HG02970 (cell line): ENCODE data around the gene ATG3.
"Not testable (repeated sequence)": the region's sequence is repeated elsewhere in the genome, so short reads cannot be mapped to it uniquely, and the experiment has no call there.

Experiments used
- ATAC-seq: cut with Tn5 transposase; IDR thresholded peaks from one replicate; pipeline ENCODE4 v1.9.1; 2021; ENCODE audit warnings: mild to moderate bottlenecking, moderate library complexity, moderate number of reproducible peaks; ENCODE audit not compliant: unreplicated experiment, low FRiP score

ATG3 gene

DNA sequence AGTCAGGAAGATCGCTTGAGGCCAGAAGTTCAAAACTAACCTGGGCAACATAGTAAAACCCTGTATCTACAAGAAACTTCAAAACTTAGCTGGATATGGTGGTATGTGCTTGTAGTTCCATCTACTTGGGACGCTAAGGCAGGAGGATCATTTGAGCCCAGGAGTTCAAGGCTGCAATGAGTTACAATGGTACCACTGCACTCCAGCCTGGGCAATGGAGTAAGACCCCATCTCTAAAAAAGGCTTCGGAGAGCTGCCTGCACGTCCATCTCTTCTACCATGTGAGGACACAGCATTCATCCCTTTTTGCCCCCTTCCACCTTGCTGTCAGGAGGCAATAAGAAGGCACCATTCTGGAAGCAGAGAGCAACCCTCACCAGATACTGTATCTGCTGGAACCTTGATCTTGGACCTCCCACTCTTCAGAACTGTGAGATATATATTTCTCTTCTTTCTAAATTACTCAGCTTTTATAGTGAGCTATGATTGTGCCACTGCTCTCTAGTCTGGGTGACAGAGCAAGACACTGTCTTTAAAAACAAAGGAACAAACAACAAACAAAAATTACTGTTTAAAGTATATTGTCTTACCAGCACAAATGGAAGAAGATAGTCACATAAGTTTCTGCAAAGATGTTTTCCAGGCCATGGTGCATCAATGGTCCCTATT is 58.3 kb downstream of the ATG3 start:
- no peak for ATAC-seq

DNA sequence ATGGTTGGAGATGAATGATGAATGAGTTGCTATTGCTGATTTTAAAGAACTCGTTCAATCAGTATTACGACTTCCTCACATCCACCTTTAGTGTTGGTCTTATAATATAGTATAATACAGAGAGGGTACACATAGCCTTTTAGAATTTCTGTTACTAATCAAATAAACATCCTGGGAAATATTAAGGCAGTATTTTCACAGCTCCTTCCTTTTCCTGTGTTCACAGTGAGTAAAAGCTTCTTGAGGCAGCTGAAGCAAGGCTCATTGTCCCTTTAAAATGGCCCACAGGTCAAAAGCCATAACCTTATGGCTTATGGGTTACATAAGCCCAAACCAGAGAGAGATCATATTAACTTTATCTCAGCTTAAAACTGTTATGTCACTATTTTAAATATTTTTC is 61.1 kb downstream of the ATG3 start:
- no peak for ATAC-seq

DNA sequence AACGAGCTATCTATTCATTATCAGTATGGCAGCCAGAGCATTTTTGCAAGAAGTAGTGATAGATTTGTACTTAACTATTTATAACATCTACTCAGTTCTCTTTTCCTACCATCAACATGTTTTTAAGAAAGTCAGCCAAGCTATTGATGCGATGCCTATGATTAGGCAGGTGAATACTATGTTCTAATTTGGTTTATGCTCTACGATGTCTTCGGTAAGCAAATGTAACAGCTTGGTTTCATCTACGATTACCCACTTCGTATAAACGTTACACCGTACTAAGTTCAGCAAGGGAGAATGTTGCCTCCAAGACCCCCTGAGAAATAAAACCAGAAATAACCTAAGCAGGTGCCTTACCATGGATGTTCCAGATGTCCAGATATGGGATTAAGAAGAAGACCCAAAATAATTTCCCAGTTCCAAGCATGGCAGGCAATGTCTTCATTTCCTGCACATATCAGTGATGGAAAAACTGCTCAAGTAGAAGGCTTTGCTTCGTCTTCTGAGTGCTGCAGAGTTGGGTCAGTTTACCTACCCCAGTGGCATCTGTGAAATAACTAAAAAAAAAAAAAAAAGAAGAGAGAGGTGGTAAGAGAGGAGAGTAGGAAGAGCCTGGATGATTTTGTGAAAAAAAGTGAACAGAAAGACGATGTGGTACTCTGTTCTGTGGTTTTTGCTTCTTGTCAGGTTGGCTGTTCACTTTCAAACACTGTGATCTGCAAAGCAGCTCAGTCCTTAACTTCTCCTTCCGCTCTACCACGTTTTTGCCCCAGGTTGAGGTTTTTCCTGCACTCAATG is 62.6 kb downstream of the ATG3 start, which contains the start of gene BTLA:
Gene BTLA (minus strand): TSS at position 559 of the 798 bp plus-strand sequence. CDS start 114 bp downstream, at position 445.
- peak; percentile 65 for ATAC-seq

DNA sequence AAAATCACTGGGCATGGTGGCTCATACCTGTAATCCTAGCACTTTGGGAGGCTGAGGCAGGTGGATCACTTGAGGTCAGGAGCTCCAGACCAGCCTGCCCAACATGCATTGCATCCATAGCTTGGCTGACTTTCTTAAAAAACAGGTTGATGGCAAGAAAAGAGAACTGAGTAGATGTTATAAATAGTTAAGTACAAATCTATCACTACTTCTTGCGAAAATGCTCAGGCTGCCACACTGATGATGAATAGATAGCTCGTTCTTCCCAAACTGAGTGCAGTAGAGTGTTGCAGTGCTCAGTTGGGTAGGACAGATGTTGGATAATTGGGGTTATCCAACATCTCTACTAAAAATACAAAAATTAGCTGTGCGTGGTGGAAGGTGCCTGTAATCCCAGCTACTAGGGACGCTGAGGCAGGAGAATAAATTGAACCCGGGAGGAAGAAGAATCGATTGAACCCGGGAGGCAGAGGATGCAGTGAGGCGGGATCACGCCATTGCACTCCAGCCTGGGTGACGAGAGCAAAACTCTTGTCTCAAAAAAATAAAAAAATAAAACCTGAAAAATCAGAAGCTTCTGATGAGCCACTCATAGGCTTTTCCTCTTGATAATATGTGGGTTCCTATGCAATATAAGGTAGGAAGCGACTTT is 63.7 kb downstream of the ATG3 start:
- no peak for ATAC-seq

DNA sequence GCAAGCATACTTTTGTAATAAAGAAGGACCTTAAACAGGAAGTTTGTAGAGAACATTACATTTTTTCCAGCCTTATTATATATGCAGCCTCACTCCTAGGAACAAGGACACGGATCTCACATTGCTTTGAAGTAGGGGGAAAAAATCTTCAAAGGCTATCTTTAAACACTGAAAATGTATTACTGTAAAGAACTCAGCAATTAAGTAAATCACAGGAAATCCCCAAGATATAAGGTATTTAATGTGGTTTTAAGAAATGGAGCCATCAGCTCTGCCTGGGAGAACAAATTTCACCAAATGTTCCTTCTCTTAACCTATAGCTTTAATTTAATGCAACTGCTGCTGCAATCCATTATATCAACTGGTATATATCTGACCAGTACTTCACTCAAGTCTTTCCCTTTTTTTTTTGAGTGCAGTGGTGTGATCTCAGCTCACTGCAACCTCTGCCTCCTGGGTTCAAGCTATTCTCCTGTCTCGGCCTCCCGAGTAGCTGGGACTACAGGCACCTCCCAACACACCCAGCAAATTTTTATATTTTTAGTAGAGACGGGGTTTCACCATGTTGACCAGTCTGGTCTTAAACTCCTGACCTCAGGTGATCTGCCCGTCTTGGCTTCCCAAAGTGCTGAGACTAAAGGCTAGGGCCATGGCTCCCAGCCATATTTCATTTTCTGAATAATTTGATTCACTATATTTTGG is 65.2 kb downstream of the ATG3 start:
- no peak for ATAC-seq

DNA sequence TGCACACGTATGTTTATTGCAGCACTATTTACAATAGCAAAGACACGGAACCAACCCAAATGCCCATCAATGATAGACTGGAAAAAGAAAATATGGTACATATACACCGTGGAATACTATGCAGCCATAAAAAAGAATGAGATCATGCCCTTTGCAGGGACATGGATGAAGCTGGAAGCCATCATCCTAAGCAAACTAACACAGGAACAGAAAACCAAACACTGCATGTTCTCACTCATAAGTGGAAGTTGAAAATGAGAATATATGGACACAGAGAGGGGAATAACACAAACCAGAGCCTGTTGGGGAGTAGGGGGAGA is 67.4 kb downstream of the ATG3 start:
- not testable (repeated sequence) for ATAC-seq

DNA sequence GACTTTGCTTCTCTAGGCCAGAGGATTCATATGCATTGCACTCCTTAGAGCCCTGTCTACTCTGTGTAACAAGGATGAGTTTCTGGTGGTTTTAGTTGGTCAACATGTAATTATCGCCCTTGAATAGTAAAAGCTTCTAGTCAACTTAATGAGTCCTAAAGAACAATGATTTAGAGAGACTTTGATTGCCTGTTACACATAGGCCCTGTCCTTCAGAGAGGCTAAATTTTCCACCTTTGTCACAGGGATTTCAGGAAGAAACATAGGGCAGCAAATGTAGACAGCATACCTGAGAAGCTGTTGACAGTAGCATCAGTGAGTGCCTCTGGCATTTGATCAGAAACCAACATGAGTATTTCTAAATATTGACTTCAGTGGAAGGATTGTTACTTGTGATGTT is 69.6 kb downstream of the ATG3 start:
- ATAC-seq, result no peak

DNA sequence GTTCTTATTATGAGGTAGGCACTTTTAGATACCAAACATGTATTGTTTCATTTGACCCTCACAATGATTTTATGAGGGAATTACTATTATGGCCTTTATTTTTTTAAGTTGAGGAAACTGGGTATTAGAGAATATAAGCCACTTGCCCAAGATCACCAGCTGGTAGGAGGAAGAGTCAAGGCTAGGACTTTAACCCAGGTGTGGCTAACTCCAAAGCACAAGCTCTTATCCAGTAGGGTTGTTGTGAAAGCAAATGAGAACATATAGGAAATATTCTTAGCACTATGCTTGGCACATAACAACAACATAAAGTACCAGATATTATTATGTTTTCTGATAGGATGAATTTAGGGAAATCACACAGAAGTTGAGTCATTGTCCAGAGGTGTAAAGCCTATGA is 70.4 kb downstream of the ATG3 start:
- no peak for ATAC-seq

DNA sequence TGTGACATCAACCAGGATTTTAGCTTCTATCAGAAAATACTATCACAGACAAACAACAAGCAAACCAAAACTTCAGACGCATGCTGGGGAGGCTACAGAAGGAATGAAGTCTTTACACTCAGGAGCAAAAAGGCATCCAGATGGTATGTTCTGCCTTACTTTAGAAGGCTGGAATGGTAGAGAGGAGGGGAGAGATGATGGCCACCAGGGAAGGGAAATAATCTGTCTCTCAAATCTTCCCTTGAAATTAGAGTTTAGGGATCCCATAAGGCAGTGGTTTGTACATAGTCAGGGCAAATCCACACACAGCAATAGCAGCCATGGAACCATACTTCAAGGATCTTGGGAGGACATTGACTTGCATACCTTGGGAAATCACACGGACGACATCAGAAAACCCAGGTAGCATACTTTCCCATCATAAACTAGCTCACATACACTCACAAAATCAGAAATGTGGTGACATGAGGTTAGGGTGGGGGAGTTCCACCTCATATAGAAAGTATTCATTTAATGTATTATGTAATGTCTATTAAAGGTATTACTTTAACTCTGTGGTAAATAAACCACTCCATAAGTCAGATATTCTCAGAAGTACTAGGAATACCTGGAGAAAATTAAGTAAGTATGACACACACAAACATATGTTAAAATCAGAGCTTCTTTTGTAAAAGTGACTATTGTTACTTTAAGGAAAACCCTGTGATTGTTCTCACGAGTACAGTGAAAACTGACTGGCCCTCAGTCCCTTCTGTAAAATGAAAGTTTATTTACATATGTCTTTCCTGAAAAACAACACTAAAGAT is 71.9 kb downstream of the ATG3 start:
- ATAC-seq, result no peak

DNA sequence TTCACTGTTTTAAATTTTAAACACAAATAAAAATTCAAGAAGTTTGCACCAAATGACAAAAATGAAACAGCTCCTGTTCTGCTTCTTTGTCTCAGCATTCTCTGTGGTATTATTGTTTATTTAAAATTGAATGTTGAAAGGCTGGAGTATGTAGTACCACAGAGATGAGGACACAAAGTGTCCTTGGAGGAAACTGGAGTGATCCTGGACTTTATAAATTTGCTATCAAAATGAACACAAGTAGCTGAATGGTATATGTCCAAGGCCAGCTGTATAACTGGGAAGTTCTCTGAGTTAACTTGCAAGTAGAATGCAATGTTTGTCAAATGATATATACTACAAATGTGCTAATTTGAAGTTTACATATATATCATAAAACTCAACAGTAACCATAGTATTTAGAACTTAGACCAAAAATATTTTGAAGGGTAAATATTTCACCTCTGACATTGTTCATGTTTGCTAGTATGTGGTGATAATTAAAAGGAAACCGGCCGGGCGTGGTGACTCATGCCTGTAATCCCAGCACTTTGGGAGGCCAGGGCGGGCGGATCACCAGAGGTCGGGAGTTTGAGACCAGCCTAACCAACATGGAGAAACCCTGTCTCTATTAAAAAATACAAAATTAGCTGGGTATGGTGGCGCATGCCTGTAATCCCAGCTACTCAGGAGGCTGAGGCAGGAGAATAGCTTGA is 74.8 kb downstream of the ATG3 start:
- no peak for ATAC-seq

DNA sequence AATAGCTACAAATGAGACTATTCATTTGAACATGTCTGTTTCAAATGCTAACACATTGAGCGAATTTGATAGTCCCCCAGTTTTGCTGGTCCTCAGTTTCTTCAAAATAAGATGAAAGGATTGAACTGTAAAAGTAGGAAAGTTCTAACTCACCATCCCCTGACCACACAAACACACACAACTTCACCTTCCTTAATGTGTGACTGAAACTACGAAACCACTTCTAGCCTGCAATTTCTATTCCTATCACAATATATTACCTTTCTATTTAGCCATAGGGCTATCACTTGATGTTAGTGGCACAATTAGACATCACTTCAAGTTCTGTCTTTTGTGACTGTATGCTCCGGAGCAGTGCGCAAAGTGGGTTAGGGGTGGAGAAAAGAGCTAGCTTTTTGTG is 77.4 kb downstream of the ATG3 start:
- no peak for ATAC-seq

DNA sequence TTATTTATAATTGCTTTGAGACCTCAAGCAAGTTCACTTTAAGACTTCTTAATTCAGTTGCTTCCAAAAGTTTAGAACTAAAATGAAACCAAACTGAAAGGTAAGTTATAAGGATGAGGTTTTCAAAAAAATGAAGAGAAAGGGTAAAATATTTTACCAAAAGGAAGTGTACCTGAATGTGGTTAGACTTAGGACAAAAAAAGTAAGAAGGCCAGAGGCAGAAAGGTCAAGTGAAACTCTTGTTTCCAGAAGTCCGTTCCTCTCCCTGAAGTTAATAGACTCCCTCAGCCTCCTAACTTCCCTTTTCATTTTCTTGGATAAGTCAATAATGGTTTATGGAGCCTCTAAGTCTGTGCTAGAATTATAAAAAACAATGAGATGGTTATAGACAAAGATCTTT is 79.1 kb downstream of the ATG3 start:
- no peak for ATAC-seq
